T47D (cell line): ENCODE measurements around the gene KCNAB3.

Experiments used
- DNase-seq, 2 experiments: peaks; one replicate each; pipeline versions ENCODE4 v3.0.0 to v3.0.0-alpha.2; 2011 to 2012; ENCODE audit warnings: low read depth in 1 of 2, low spot score in 1 of 2
- JUND ChIP-seq: IDR thresholded peaks from 2 replicates; pipeline ENCODE4 v1.6.1; 2012; ENCODE audit warnings: low read depth
- in situ Hi-C: cut with HindIII; loops from 2 replicates; pipeline ENCODE4 v1.10.0; 2016; ENCODE audit warnings: low sequenced_read_pairs, low pct_unique_long_range_greater_than_20kb

The KCNAB3 gene

GRCh38 chr17:7903154-7904103 is 26.2 kb downstream of the KCNAB3 start:
- TF ChIP-seq JUND: no peak
- in situ Hi-C loops: no loop called here
- DNase-seq: no peak

- in situ Hi-C loops: no loop called here
- no peak for TF ChIP-seq JUND
- DNase-seq: peak in 1 of 2 experiments; percentile 38
Observed at GRCh38 chr17:7897773-7898172, 31.9 kb downstream of the KCNAB3 start.

- no peak for DNase-seq
- in situ Hi-C loops: no loop called here
- TF ChIP-seq JUND: no peak
Observed at GRCh38 chr17:7897090-7897489, 32.6 kb downstream of the KCNAB3 start.

- no peak for DNase-seq
- TF ChIP-seq JUND: no peak
- in situ Hi-C loops: no loop called here
Observed at GRCh38 chr17:7894866-7895265, 34.8 kb downstream of the KCNAB3 start.

GRCh38 chr17:7894226-7894625 is 35.4 kb downstream of the KCNAB3 start:
- in situ Hi-C loops: no loop called here
- DNase-seq: no peak
- no peak for TF ChIP-seq JUND

GRCh38 chr17:7893187-7893880 is 36.3 kb downstream of the KCNAB3 start:
- no peak for TF ChIP-seq JUND
- DNase-seq: no peak
- in situ Hi-C loops: no loop called here

GRCh38 chr17:7889166-7889955 is 40.3 kb downstream of the KCNAB3 start:
- peak; percentile 86 to 97 for DNase-seq
- in situ Hi-C loops: no loop called here
- no peak for TF ChIP-seq JUND

GRCh38 chr17:7888184-7888920 is 41.3 kb downstream of the KCNAB3 start, which contains the start of gene CHD3:
Gene CHD3 (plus strand): TSS chr17:7888789. CDS start chr17:7889001, 212 bp downstream.
- peak; percentile 57 to 96 for DNase-seq
- TF ChIP-seq JUND: no peak
- in situ Hi-C loops: no loop called here

- peak; percentile 72 to 96 for DNase-seq
- TF ChIP-seq JUND: no peak
- in situ Hi-C loops: no loop called here
Observed at GRCh38 chr17:7887482-7888183, 42.0 kb downstream of the KCNAB3 start.

- no peak for TF ChIP-seq JUND
- no peak for DNase-seq
- in situ Hi-C loops: no loop called here
Observed at GRCh38 chr17:7887038-7887481, 42.6 kb downstream of the KCNAB3 start.
